Measurements from ENCODE around the gene NPTXR.

DNA sequence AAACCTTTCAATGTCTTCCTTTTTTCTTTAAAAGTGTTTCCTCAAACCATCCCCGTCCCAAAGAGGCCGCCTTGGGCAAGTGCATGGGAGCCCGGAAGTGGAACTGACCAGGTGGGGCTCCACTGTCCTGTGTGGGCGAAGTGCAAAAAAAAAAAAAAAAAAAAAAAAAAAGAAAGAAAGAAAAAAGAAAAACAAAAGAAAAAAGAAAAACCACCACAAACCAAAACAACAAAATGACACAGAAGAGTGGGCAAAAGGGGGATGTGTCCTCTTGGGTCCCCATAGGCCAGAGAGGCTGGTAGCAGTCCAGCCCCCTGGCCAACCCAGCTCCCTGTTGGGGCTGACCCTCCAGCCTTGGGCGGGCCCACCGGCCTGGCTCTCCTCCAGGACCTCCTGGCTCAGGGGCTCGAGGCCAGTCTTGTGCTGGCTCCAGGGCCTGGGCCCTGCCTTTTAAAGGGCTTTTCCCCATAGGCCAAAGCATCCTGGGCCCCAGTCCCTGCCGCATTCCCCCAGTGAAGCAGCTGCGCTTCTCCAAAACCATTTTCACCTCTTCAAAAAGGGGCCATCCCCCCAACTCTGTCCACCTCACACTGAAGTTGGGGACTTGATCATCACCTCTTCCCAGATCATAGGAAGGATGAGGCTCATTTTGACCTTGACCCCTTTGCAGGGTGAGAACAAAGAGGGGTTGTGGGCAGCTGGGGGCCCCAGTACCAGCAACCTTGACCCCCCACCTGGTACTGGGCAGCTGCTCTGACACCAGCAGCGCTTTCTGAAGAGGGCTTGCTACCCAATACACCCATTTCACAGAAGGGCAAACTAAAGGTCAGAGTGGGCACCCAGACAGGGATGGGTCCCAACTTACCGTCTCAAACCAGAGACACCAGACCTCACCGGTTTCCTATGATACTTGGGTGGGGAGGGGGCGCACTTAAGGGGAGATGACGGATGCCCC is 18.8 kb upstream of the NPTXR start:
- TF ChIP-seq, protein P1, sequence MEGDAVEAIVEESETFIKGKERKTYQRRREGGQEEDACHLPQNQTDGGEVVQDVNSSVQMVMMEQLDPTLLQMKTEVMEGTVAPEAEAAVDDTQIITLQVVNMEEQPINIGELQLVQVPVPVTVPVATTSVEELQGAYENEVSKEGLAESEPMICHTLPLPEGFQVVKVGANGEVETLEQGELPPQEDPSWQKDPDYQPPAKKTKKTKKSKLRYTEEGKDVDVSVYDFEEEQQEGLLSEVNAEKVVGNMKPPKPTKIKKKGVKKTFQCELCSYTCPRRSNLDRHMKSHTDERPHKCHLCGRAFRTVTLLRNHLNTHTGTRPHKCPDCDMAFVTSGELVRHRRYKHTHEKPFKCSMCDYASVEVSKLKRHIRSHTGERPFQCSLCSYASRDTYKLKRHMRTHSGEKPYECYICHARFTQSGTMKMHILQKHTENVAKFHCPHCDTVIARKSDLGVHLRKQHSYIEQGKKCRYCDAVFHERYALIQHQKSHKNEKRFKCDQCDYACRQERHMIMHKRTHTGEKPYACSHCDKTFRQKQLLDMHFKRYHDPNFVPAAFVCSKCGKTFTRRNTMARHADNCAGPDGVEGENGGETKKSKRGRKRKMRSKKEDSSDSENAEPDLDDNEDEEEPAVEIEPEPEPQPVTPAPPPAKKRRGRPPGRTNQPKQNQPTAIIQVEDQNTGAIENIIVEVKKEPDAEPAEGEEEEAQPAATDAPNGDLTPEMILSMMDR (IDR thresholded peaks at IDR 0.05; ENCODE audit: low read depth, low read length, missing input control) = no peak
- TF ChIP-seq SP1 (IDR thresholded peaks at IDR 0.05) (no peak), TAF1 (conservative IDR thresholded peaks at IDR 0.05) (no peak), RAD21 (IDR thresholded peaks at IDR 0.05) (no peak), JUND (IDR thresholded peaks at IDR 0.05) (no peak), RXRA (IDR thresholded peaks at IDR 0.05) (no peak), YY1 (IDR thresholded peaks at IDR 0.05) (no peak), HNF4G (IDR thresholded peaks at IDR 0.05) (no peak), FOXA1 (IDR thresholded peaks at IDR 0.05) (no peak), EGR1 (IDR thresholded peaks at IDR 0.05; ENCODE audit: low read depth in 2 of 2) (no peak)
- TF ChIP-seq, protein P2, sequence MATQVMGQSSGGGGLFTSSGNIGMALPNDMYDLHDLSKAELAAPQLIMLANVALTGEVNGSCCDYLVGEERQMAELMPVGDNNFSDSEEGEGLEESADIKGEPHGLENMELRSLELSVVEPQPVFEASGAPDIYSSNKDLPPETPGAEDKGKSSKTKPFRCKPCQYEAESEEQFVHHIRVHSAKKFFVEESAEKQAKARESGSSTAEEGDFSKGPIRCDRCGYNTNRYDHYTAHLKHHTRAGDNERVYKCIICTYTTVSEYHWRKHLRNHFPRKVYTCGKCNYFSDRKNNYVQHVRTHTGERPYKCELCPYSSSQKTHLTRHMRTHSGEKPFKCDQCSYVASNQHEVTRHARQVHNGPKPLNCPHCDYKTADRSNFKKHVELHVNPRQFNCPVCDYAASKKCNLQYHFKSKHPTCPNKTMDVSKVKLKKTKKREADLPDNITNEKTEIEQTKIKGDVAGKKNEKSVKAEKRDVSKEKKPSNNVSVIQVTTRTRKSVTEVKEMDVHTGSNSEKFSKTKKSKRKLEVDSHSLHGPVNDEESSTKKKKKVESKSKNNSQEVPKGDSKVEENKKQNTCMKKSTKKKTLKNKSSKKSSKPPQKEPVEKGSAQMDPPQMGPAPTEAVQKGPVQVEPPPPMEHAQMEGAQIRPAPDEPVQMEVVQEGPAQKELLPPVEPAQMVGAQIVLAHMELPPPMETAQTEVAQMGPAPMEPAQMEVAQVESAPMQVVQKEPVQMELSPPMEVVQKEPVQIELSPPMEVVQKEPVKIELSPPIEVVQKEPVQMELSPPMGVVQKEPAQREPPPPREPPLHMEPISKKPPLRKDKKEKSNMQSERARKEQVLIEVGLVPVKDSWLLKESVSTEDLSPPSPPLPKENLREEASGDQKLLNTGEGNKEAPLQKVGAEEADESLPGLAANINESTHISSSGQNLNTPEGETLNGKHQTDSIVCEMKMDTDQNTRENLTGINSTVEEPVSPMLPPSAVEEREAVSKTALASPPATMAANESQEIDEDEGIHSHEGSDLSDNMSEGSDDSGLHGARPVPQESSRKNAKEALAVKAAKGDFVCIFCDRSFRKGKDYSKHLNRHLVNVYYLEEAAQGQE (IDR thresholded peaks at IDR 0.05) = no peak
- TF ChIP-seq, protein P3, sequence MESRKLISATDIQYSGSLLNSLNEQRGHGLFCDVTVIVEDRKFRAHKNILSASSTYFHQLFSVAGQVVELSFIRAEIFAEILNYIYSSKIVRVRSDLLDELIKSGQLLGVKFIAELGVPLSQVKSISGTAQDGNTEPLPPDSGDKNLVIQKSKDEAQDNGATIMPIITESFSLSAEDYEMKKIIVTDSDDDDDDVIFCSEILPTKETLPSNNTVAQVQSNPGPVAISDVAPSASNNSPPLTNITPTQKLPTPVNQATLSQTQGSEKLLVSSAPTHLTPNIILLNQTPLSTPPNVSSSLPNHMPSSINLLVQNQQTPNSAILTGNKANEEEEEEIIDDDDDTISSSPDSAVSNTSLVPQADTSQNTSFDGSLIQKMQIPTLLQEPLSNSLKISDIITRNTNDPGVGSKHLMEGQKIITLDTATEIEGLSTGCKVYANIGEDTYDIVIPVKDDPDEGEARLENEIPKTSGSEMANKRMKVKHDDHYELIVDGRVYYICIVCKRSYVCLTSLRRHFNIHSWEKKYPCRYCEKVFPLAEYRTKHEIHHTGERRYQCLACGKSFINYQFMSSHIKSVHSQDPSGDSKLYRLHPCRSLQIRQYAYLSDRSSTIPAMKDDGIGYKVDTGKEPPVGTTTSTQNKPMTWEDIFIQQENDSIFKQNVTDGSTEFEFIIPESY (IDR thresholded peaks at IDR 0.05) = no peak
- TF ChIP-seq, protein P4, sequence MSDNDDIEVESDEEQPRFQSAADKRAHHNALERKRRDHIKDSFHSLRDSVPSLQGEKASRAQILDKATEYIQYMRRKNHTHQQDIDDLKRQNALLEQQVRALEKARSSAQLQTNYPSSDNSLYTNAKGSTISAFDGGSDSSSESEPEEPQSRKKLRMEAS (IDR thresholded peaks at IDR 0.05) = no peak

Data from liver (tissue), 3 donors.